Heart left ventricle (tissue), 13 donors: ENCODE measurements around the gene CREBBP.

Source experiments
- POLR2A ChIP-seq, 2 donors: fragments of 450-650 bp; IDR thresholded peaks; one replicate each; pipeline ENCODE4 v1.6.1; 2017; ENCODE audit warnings: antibody characterized with exemption in 2 of 2, mild to moderate bottlenecking in 2 of 2, moderate library complexity in 2 of 2
- TF ChIP-seq, protein P1 (sequence below), 12 donors: fragments of 200-600 bp; sonication (generic) in 4 of 12; IDR thresholded peaks; one replicate each; pipeline versions ENCODE4 v1.5.0 to v1.8.0; 2018 to 2022; ENCODE audit warnings: antibody characterized with exemption in 12 of 12, mild to moderate bottlenecking in 5 of 12
- donor health status: ischemic (EF 13 %, LVEDD 7.1; RV severe dilation, severe dysfunction).
- donor health status: DM: no; HTN: yes; CAD: no.
- donor health status: DM: no; HTN: no; CAD: no.
- donor health status: ischemic (EF 25% LVEDD 6.9; RV normal size, moderate dysfunction).
- donor health status: ischemic (EF 25% LVEDD 5.7; RV mildly dilated, moderate dysfunction).
- donor health status: ischemic (EF 35%, LVEDD 5.7; RV mildly dilated, moderate dysfunction).
- donor health status: nonischemic (EF 11% LVEDD 7.7; RV severe dilation, severe dysfunction).
- donor health status: DM: yes; HTN: yes; CAD: no.
- donor health status: PGD.
- donor health status: ischemic (EF 29% LVEDD 5.4; RV normal size, mild dysfunction).
- donor health status: nonischemic (EF 23%, LVEDD 6.1; RV moderate dilation, normal function).

GRCh38 chr16:3830625-3831254 lies 49.8 kb downstream of the CREBBP start:
- TF ChIP-seq, protein P1, sequence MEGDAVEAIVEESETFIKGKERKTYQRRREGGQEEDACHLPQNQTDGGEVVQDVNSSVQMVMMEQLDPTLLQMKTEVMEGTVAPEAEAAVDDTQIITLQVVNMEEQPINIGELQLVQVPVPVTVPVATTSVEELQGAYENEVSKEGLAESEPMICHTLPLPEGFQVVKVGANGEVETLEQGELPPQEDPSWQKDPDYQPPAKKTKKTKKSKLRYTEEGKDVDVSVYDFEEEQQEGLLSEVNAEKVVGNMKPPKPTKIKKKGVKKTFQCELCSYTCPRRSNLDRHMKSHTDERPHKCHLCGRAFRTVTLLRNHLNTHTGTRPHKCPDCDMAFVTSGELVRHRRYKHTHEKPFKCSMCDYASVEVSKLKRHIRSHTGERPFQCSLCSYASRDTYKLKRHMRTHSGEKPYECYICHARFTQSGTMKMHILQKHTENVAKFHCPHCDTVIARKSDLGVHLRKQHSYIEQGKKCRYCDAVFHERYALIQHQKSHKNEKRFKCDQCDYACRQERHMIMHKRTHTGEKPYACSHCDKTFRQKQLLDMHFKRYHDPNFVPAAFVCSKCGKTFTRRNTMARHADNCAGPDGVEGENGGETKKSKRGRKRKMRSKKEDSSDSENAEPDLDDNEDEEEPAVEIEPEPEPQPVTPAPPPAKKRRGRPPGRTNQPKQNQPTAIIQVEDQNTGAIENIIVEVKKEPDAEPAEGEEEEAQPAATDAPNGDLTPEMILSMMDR (IDR thresholded peaks at IDR 0.05), result no peak
- no peak for TF ChIP-seq POLR2A (IDR thresholded peaks at IDR 0.05)
